Cardiac fibroblast (primary cell): Measurements from ENCODE around the gene GPN2.

Experiments
- DNase-seq, 2 donors: peaks; one replicate each; pipeline versions ENCODE4 v3.0.0 to v3.0.0-alpha.2; 2010; ENCODE audit warnings: low read depth in 2 of 2
- H3K4me3 ChIP-seq, 2 donors: replicated peaks in 1 of 2; 1 replicate in 1 of 2; 2 replicates in 1 of 2; pipeline ENCODE4 v1.5.1; 2011; ENCODE audit warnings: low read depth in 2 of 2, low read length in 2 of 2, mild to moderate bottlenecking in 2 of 2, moderate library complexity in 1 of 2
- CTCF ChIP-seq: IDR thresholded peaks from one replicate; pipeline ENCODE4 v1.5.1; 2011; ENCODE audit warnings: low read depth, mild to moderate bottlenecking, low read length, inconsistent platforms

GPN2 gene

GRCh38 chr1:26864610-26865480 lies 25.2 kb downstream of the GPN2 start:
- peak overlapping the region; percentile 55 to 60 for H3K4me3 ChIP-seq
- no peak for TF ChIP-seq CTCF
- peak; percentile 98 to 99 for DNase-seq

- no peak for TF ChIP-seq CTCF
- H3K4me3 ChIP-seq, result no peak overlapping the region
- no peak for DNase-seq
These were observed 26.4 kb downstream of the GPN2 start for GRCh38 chr1:26863685-26864077.

GRCh38 chr1:26862781-26863684 lies 27.1 kb downstream of the GPN2 start, which contains the start of gene SFN:
Gene SFN (plus strand): TSS chr1:26863149. CDS start chr1:26863213, 64 bp downstream.
- peak; percentile 23 for TF ChIP-seq CTCF
- H3K4me3 ChIP-seq, result no peak within 1 kb of the TSS
- no peak for DNase-seq

GRCh38 chr1:26861889-26862378 lies 28.1 kb downstream of the GPN2 start:
- TF ChIP-seq CTCF, result no peak
- DNase-seq, result peak in 1 of 2 donors; percentile 63
- H3K4me3 ChIP-seq, result no peak overlapping the region

- TF ChIP-seq CTCF, result peak; percentile 39
- peak; percentile 25 to 46 for DNase-seq
- no peak overlapping the region for H3K4me3 ChIP-seq
These were observed 28.8 kb downstream of the GPN2 start for GRCh38 chr1:26861286-26861701.

GRCh38 chr1:26858891-26859640 lies 31.0 kb downstream of the GPN2 start:
- no peak for TF ChIP-seq CTCF
- no peak for DNase-seq
- no peak overlapping the region for H3K4me3 ChIP-seq
